Mucosa of gallbladder (tissue), 1 donor: Measurements from ENCODE around the gene CCSER1. TPM values are rescaled to one million over a fixed set of nuclear protein-coding genes. Genes with fewer than 3 reads are reported as not detected.
"Not testable (repeated sequence)": the region's sequence is repeated elsewhere in the genome, so short reads cannot be mapped to it uniquely, and the experiment has no call there.

Source experiments
- DNase-seq: peaks from one replicate; pipeline ENCODE4 v3.0.0-alpha.2; 2020; ENCODE audit warnings: low spot score
- total RNA-seq: library from RNA; stranded (reverse); gene quantifications from one replicate; pipeline ENCODE4 v1.2.1, GENCODE V29; 2021
- donor health status: DM: no; HTN: no; CAD: no.

Gene CCSER1
- total RNA-seq, 1 donor from 2014 or later: 5.4 TPM

- not testable (repeated sequence) for DNase-seq
These were observed 578.3 kb downstream of the CCSER1 start for GRCh38 chr4:90705501-90705900.

GRCh38 chr4:90715242-90715641 is 588.0 kb downstream of the CCSER1 start:
- no peak for DNase-seq

GRCh38 chr4:90718931-90719330 is 591.7 kb downstream of the CCSER1 start:
- DNase-seq: no peak

GRCh38 chr4:90727938-90728337 is 600.7 kb downstream of the CCSER1 start:
- DNase-seq: no peak

- DNase-seq: no peak
These were observed 603.6 kb downstream of the CCSER1 start for GRCh38 chr4:90730752-90731151.

- DNase-seq: no peak
These were observed 606.0 kb downstream of the CCSER1 start for GRCh38 chr4:90733211-90733610.

- DNase-seq: no peak
These were observed 618.0 kb downstream of the CCSER1 start for GRCh38 chr4:90745176-90745575.

GRCh38 chr4:90753068-90753467 is 625.9 kb downstream of the CCSER1 start:
- DNase-seq: no peak

- DNase-seq: no peak
These were observed 630.4 kb downstream of the CCSER1 start for GRCh38 chr4:90757534-90758060.

- no peak for DNase-seq
These were observed 632.9 kb downstream of the CCSER1 start for GRCh38 chr4:90760059-90760458.

GRCh38 chr4:90766837-90767236 is 639.6 kb downstream of the CCSER1 start:
- no peak for DNase-seq

- no peak for DNase-seq
These were observed 642.1 kb downstream of the CCSER1 start for GRCh38 chr4:90769251-90769650.

- no peak for DNase-seq
These were observed 653.0 kb downstream of the CCSER1 start for GRCh38 chr4:90780193-90780592.

GRCh38 chr4:90786602-90787001 is 659.4 kb downstream of the CCSER1 start:
- DNase-seq: no peak

- no peak for DNase-seq
These were observed 665.5 kb downstream of the CCSER1 start for GRCh38 chr4:90792696-90793095.

- no peak for DNase-seq
These were observed 671.8 kb downstream of the CCSER1 start for GRCh38 chr4:90798948-90799347.

- no peak for DNase-seq
These were observed 672.7 kb downstream of the CCSER1 start for GRCh38 chr4:90799895-90800294.

- no peak for DNase-seq
These were observed 688.4 kb downstream of the CCSER1 start for GRCh38 chr4:90815569-90815968.

GRCh38 chr4:90816754-90817153 is 689.6 kb downstream of the CCSER1 start:
- no peak for DNase-seq

GRCh38 chr4:90824266-90825150 is 697.3 kb downstream of the CCSER1 start:
- DNase-seq: no peak

- no peak for DNase-seq
These were observed 698.7 kb downstream of the CCSER1 start for GRCh38 chr4:90825849-90826248.

GRCh38 chr4:90833706-90834105 is 706.5 kb downstream of the CCSER1 start:
- DNase-seq: no peak

- no peak for DNase-seq
These were observed 710.0 kb downstream of the CCSER1 start for GRCh38 chr4:90837241-90837640.
